Calu3 (cell line): ENCODE results near the gene AGBL1. TPM values are rescaled to one million over a fixed set of nuclear protein-coding genes. Genes with fewer than 3 reads are reported as not detected.

Experiments used
- BruUV-seq: library from RNA; stranded (reverse); fragments of 400-500 nt; replicated peaks from 2 replicates; lab custom pipeline; 2021; lab: Mats Ljungman, UMichigan
- CTCF ChIA-PET: fragments of 300-600 bp; sonication (Branson Sonifier 250); formaldehyde crosslinking; loops from one replicate; lab custom pipeline; 2022; ENCODE audit warnings: antibody characterized with exemption; lab: Charles Lee
- DNase-seq: peaks from one replicate; pipeline ENCODE4 v3.0.0; 2022
- H3K27ac Mint-ChIP-seq: one replicate; pipeline ENCODE4 v1.8.0; 2022; ENCODE audit warnings: mixed read lengths; ENCODE audit not compliant: unreplicated experiment
- H3K27me3 Mint-ChIP-seq: one replicate; pipeline ENCODE4 v1.8.0; 2022; ENCODE audit warnings: mixed read lengths; ENCODE audit not compliant: unreplicated experiment
- H3K36me3 Mint-ChIP-seq: one replicate; pipeline ENCODE4 v1.8.0; 2022; ENCODE audit warnings: mild to moderate bottlenecking, moderate library complexity, mixed read lengths; ENCODE audit not compliant: insufficient read depth, unreplicated experiment
- H3K4me1 Mint-ChIP-seq: one replicate; pipeline ENCODE4 v1.8.0; 2022; ENCODE audit warnings: mild to moderate bottlenecking, low read depth, mixed read lengths; ENCODE audit not compliant: unreplicated experiment
- H3K4me3 Mint-ChIP-seq: one replicate; pipeline ENCODE4 v1.8.0; 2022; ENCODE audit warnings: mild to moderate bottlenecking, low read depth, moderate library complexity, mixed read lengths; ENCODE audit not compliant: unreplicated experiment
- H3K9me3 Mint-ChIP-seq: one replicate; pipeline ENCODE4 v1.8.0; 2022; ENCODE audit warnings: low read depth, mixed read lengths; ENCODE audit not compliant: unreplicated experiment
- intact Hi-C: fragments of 100-400 bp; cut with micrococcal nuclease; formaldehyde crosslinking; loops from one replicate; pipeline ENCODE4 v1.10.0; 2022; ENCODE audit not compliant: unreplicated experiment
- total RNA-seq: library from RNA; stranded (reverse); gene quantifications from 2 replicates; pipeline ENCODE4 v1.2.3, GENCODE V29; 2022
- TF ChIP-seq, protein P1 (sequence below): fragments of 200-600 bp; IDR thresholded peaks from one replicate; pipeline ENCODE4 v1.8.0; 2022; ENCODE audit warnings: antibody characterized with exemption; ENCODE audit not compliant: unreplicated experiment

AGBL1 gene
- total RNA-seq, 1 experiment from 2014 or later = not detected

DNA sequence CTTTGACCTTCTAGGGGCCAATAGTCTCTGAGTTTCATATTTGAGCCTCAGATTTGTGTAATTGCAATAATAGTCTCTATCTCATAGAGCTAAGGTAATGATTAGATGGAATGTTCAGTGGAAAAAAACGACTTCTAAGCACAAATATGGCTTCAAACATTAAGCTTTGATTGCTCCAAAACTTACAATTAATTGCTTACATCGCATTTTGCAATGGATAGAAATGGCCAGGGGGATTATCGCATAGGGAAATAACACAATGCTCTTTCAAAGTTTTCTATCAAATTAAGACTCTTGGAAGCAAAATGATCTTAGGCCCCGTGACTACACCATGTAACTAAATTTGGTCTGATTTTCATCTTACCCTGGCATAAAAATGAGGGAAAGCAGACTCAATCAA, 888.6 kb downstream of the AGBL1 start:
- CTCF ChIA-PET = no interaction called here
- TF ChIP-seq, protein P1, sequence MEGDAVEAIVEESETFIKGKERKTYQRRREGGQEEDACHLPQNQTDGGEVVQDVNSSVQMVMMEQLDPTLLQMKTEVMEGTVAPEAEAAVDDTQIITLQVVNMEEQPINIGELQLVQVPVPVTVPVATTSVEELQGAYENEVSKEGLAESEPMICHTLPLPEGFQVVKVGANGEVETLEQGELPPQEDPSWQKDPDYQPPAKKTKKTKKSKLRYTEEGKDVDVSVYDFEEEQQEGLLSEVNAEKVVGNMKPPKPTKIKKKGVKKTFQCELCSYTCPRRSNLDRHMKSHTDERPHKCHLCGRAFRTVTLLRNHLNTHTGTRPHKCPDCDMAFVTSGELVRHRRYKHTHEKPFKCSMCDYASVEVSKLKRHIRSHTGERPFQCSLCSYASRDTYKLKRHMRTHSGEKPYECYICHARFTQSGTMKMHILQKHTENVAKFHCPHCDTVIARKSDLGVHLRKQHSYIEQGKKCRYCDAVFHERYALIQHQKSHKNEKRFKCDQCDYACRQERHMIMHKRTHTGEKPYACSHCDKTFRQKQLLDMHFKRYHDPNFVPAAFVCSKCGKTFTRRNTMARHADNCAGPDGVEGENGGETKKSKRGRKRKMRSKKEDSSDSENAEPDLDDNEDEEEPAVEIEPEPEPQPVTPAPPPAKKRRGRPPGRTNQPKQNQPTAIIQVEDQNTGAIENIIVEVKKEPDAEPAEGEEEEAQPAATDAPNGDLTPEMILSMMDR = no peak
- Mint-ChIP-seq H3K27ac (no peak overlapping the region), H3K4me1 (no peaks in the 10 kb centered on the region), H3K9me3 (peaks cover 8% of the 10 kb centered on the region), H3K27me3 (no peaks in the 10 kb centered on the region), H3K4me3 (no peak overlapping the region), H3K36me3 (no peaks in the 10 kb centered on the region)
- BruUV-seq = no TSS peak
- DNase-seq = no peak
- intact Hi-C loops = no loop called here

GRCh38 chr15:86969364-86969763, 889.7 kb downstream of the AGBL1 start:
- intact Hi-C loops = no loop called here
- Mint-ChIP-seq H3K27ac (no peak overlapping the region), H3K4me3 (no peak overlapping the region), H3K27me3 (no peaks in the 10 kb centered on the region), H3K4me1 (no peaks in the 10 kb centered on the region), H3K9me3 (no peaks in the 10 kb centered on the region), H3K36me3 (no peaks in the 10 kb centered on the region)
- no peak for DNase-seq
- TF ChIP-seq, protein P1 = no peak
- no TSS peak for BruUV-seq
- CTCF ChIA-PET = no interaction called here

DNA sequence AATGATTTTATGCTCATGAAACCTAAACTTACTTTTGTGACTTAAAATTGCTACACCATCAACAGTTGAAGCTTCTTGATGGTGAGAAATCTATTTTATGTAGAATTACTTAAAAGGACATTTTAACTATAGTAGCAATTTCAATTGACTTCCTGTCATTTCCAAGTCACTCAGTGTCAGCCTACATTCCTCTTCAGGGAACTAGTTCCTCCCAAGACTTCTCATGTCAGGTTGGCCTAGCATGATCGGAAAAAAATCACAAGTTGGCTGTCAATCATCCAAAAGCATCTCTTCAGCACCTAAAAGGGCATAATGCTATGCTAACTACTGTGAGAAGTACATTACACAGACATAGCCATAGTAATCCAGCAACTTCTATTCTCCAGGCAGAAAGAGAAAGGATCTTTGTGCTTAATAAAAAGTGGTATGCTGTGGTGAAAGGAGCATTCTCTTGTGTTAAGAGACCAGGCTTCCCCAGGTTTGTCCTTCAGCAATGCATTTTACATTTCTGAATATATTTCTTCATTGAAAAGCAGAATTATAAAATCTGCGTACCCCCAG, 893.7 kb downstream of the AGBL1 start:
- Mint-ChIP-seq H3K4me1 (no peaks in the 10 kb centered on the region), H3K27ac (no peak overlapping the region), H3K4me3 (no peak overlapping the region), H3K9me3 (no peaks in the 10 kb centered on the region), H3K36me3 (no peaks in the 10 kb centered on the region), H3K27me3 (no peaks in the 10 kb centered on the region)
- CTCF ChIA-PET = no interaction called here
- no peak for DNase-seq
- TF ChIP-seq, protein P1 = no peak
- intact Hi-C loops = no loop called here
- BruUV-seq = no TSS peak

GRCh38 chr15:86988033-86988432, 908.4 kb downstream of the AGBL1 start:
- no peak overlapping the region for H3K27ac Mint-ChIP-seq
- TF ChIP-seq, protein P1 = no peak
- H3K27me3 Mint-ChIP-seq = no peaks in the 10 kb centered on the region
- BruUV-seq = no TSS peak
- H3K36me3 Mint-ChIP-seq = no peaks in the 10 kb centered on the region
- no peak overlapping the region for H3K4me3 Mint-ChIP-seq
- CTCF ChIA-PET = no interaction called here
- H3K9me3 Mint-ChIP-seq = peaks cover 6% of the 10 kb centered on the region
- no peak for DNase-seq
- no peaks in the 10 kb centered on the region for H3K4me1 Mint-ChIP-seq
- intact Hi-C loops = no loop called here
